ENCODE results near the gene LSM14B.

DNA sequence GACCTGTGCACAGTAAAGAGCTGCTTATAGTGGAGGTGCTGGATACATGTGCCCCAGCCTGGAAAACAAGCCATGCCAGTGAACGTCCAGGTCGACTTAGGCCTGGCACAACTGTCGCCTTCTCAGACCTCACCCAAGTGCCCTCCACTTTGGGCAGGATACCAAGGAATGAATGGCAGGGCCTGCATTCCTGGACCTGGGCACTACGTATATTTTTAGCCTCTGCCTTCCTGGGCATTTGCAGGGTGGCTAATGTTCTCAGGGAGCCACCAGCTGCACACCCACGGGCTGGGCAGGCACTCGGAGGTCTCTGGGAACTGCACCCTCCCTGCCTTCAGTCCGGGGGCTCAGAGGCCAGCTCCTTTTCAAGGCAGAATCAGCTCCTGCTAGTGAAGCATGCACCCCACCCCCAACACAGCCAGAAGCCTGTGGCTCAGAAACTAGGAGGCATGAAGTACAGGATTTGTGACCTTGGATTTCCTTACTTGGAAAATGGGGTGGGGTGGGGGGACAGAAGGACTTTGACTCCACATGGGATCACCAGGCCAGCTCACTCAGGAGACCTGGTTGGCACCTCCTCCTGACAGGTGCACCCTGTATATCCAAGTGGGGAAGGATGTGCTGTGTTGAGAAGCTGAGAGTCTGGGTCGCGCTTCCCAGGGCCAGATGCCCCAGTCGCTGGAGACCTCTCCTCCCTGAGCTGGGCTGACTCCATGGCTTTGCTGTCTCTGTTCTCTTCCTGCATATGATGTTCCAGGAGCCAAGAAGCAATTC is 2.5 kb upstream of the LSM14B start:
- TF ChIP-seq, protein P1, sequence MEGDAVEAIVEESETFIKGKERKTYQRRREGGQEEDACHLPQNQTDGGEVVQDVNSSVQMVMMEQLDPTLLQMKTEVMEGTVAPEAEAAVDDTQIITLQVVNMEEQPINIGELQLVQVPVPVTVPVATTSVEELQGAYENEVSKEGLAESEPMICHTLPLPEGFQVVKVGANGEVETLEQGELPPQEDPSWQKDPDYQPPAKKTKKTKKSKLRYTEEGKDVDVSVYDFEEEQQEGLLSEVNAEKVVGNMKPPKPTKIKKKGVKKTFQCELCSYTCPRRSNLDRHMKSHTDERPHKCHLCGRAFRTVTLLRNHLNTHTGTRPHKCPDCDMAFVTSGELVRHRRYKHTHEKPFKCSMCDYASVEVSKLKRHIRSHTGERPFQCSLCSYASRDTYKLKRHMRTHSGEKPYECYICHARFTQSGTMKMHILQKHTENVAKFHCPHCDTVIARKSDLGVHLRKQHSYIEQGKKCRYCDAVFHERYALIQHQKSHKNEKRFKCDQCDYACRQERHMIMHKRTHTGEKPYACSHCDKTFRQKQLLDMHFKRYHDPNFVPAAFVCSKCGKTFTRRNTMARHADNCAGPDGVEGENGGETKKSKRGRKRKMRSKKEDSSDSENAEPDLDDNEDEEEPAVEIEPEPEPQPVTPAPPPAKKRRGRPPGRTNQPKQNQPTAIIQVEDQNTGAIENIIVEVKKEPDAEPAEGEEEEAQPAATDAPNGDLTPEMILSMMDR (IDR thresholded peaks at IDR 0.05; ENCODE audit: poor library complexity), result no peak
- no peak for TF ChIP-seq EZH2 (IDR thresholded peaks at IDR 0.05; ENCODE audit: borderline replicate concordance)

Measured in hepatocyte (in vitro differentiated cells).